GM12801 (cell line): Measurements from ENCODE around the gene TAF5.

Experiments used
- CTCF ChIP-seq: IDR thresholded peaks from one replicate; pipeline ENCODE4 v1.5.1; 2011; ENCODE audit warnings: control low read depth; ENCODE audit not compliant: insufficient read length; ENCODE audit errors: extremely low read depth

Gene TAF5

GRCh38 chr10:103367782-103368518 is at the start of gene TAF5:
TAF5 (plus strand) TSS chr10:103367976; CDS start chr10:103367990, 14 bp downstream.
- no peak for TF ChIP-seq CTCF

- no peak for TF ChIP-seq CTCF
Measured at GRCh38 chr10:103327906-103328305, 39.9 kb upstream of the TAF5 start.

GRCh38 chr10:103333934-103334520 is 33.7 kb upstream of the TAF5 start:
- no peak for TF ChIP-seq CTCF

- no peak for TF ChIP-seq CTCF
Measured at GRCh38 chr10:103334567-103334966, 33.2 kb upstream of the TAF5 start.

- TF ChIP-seq CTCF: no peak
Measured at GRCh38 chr10:103336370-103336769, 31.4 kb upstream of the TAF5 start.

- TF ChIP-seq CTCF: no peak
Measured at GRCh38 chr10:103350175-103350516, 17.6 kb upstream of the TAF5 start.

GRCh38 chr10:103350517-103351260 is 17.1 kb upstream of the TAF5 start, which contains the start of gene PCGF6:
PCGF6 (minus strand) TSS chr10:103351140; CDS start chr10:103351066, 74 bp downstream.
- TF ChIP-seq CTCF: no peak
